H9 (cell line): ENCODE results near the gene ADAMTSL5. TPM values are rescaled to one million over a fixed set of nuclear protein-coding genes. Genes with fewer than 3 reads are reported as not detected.
A peak's percentile ranks its signal among the peaks of the same experiment; 100 is the strongest.

ENCODE experiments used
- DNase-seq: peaks from one replicate; pipeline ENCODE4 v3.0.0-alpha.2; 2017
- H2AFZ ChIP-seq: one replicate; pipeline ENCODE4 v1.6.1; 2013; ENCODE audit warnings: mild to moderate bottlenecking, low read length, control low read depth, moderate library complexity
- H2AK5ac ChIP-seq: 2 replicates; pipeline ENCODE4 v1.6.1; 2013; ENCODE audit warnings: low read length, control low read depth, mixed read lengths; ENCODE audit not compliant: insufficient read length
- H2BK120ac ChIP-seq: one replicate; pipeline ENCODE4 v1.6.1; 2013; ENCODE audit warnings: low read depth, mild to moderate bottlenecking, low read length, control low read depth, inconsistent platforms; ENCODE audit not compliant: poor library complexity, severe bottlenecking
- H2BK12ac ChIP-seq: 2 replicates; pipeline ENCODE4 v1.6.1; 2013; ENCODE audit warnings: low read length, control low read depth, mixed read lengths, low read depth; ENCODE audit not compliant: insufficient read length
- H2BK15ac ChIP-seq: 2 replicates; pipeline ENCODE4 v1.6.1; 2013; ENCODE audit warnings: low read depth, low read length, control low read depth
- H2BK20ac ChIP-seq: one replicate; pipeline ENCODE4 v1.6.1; 2013; ENCODE audit warnings: low read depth, mild to moderate bottlenecking, low read length, control low read depth, inconsistent platforms; ENCODE audit not compliant: poor library complexity, severe bottlenecking
- H2BK5ac ChIP-seq: 2 replicates; pipeline ENCODE4 v1.6.1; 2013; ENCODE audit warnings: low read length, control low read depth, mixed read lengths; ENCODE audit not compliant: insufficient read length
- H3K14ac ChIP-seq: 2 replicates; pipeline ENCODE4 v1.6.1; 2013; ENCODE audit warnings: low read length, control low read depth; ENCODE audit not compliant: insufficient read depth
- H3K18ac ChIP-seq: 2 replicates; pipeline ENCODE4 v1.6.1; 2013; ENCODE audit warnings: low read depth, mild to moderate bottlenecking, mixed read lengths, low read length, control low read depth; ENCODE audit not compliant: insufficient read length
- H3K23ac ChIP-seq: 2 replicates; pipeline ENCODE4 v1.6.1; 2013; ENCODE audit warnings: low read length, control low read depth, mixed read lengths, low read depth; ENCODE audit not compliant: insufficient read length
- H3K23me2 ChIP-seq: 2 replicates; pipeline ENCODE4 v1.6.1; 2013; ENCODE audit warnings: low read depth, mild to moderate bottlenecking, mixed read lengths, low read length, control low read depth; ENCODE audit not compliant: insufficient read length, poor library complexity, severe bottlenecking
- H3K27ac ChIP-seq: 2 replicates; pipeline ENCODE4 v1.5.1; 2013; ENCODE audit warnings: low read length, control low read depth, mixed read lengths, low read depth; ENCODE audit not compliant: insufficient read length
- H3K27me3 ChIP-seq: 2 replicates; pipeline ENCODE4 v1.6.1; 2013; ENCODE audit warnings: low read length, control low read depth, inconsistent platforms; ENCODE audit not compliant: insufficient read depth
- H3K4ac ChIP-seq: 2 replicates; pipeline ENCODE4 v1.6.1; 2013; ENCODE audit warnings: low read depth, mild to moderate bottlenecking, control low read depth, inconsistent platforms, low read length, moderate library complexity
- H3K4me1 ChIP-seq: 2 replicates; pipeline ENCODE4 v1.6.1; 2013; ENCODE audit warnings: low read length, control low read depth, inconsistent platforms; ENCODE audit not compliant: insufficient read depth
- H3K4me2 ChIP-seq: 2 replicates; pipeline ENCODE4 v1.6.1; 2013; ENCODE audit warnings: low read length, control low read depth, mixed read lengths; ENCODE audit not compliant: insufficient read length, insufficient read depth
- H3K56ac ChIP-seq: 2 replicates; pipeline ENCODE4 v1.6.1; 2013; ENCODE audit warnings: low read depth, mild to moderate bottlenecking, mixed read lengths, low read length, control low read depth; ENCODE audit not compliant: insufficient read length
- H3K79me1 ChIP-seq: 2 replicates; pipeline ENCODE4 v1.6.1; 2013; ENCODE audit warnings: low read depth, mild to moderate bottlenecking, moderate library complexity, low read length, control low read depth, inconsistent platforms; ENCODE audit not compliant: insufficient read depth, poor library complexity, severe bottlenecking
- H3K79me2 ChIP-seq: 2 replicates; pipeline ENCODE4 v1.6.1; 2013; ENCODE audit warnings: low read length, control low read depth, inconsistent platforms; ENCODE audit not compliant: insufficient read depth
- H3K9ac ChIP-seq: 2 replicates; pipeline ENCODE4 v1.6.1; 2013; ENCODE audit warnings: low read length, control low read depth, mixed read lengths; ENCODE audit not compliant: insufficient read length; ENCODE audit errors: extremely low read depth
- H3K9me3 ChIP-seq: one replicate; pipeline ENCODE4 v1.6.1; 2013; ENCODE audit warnings: low read depth, low read length, inconsistent platforms; ENCODE audit not compliant: control insufficient read depth
- H3T11ph ChIP-seq: one replicate; pipeline ENCODE4 v1.6.1; 2013; ENCODE audit warnings: mild to moderate bottlenecking, low read length, control low read depth, inconsistent platforms
- H4K20me1 ChIP-seq: one replicate; pipeline ENCODE4 v1.6.1; 2013; ENCODE audit not compliant: control insufficient read depth, insufficient read length, insufficient read depth
- H4K5ac ChIP-seq: 2 replicates; pipeline ENCODE4 v1.6.1; 2013; ENCODE audit warnings: low read depth, mild to moderate bottlenecking, mixed read lengths, low read length, control low read depth; ENCODE audit not compliant: insufficient read length
- H4K8ac ChIP-seq: replicated peaks from 2 replicates; pipeline ENCODE4 v1.6.1; 2013; ENCODE audit warnings: low read length, control low read depth, mixed read lengths, low read depth; ENCODE audit not compliant: insufficient read length
- H4K91ac ChIP-seq: 2 replicates; pipeline ENCODE4 v1.6.1; 2013; ENCODE audit warnings: low read depth, mild to moderate bottlenecking, moderate library complexity, mixed read lengths, low read length, control low read depth; ENCODE audit not compliant: insufficient read length
- H3K27ac Mint-ChIP-seq, 3 experiments: 2 replicates in 2 of 3; 3 replicates in 1 of 3; pipeline ENCODE4 v1.8.0; 2020 to 2021; ENCODE audit warnings: mixed read lengths in 3 of 3, mild to moderate bottlenecking in 1 of 3, moderate library complexity in 1 of 3
- H3K27me3 Mint-ChIP-seq: 2 replicates; pipeline ENCODE4 v1.8.0; 2021; ENCODE audit warnings: low read depth, mild to moderate bottlenecking, moderate library complexity, mixed read lengths
- H3K36me3 Mint-ChIP-seq, 3 experiments: 2 replicates in 2 of 3; 3 replicates in 1 of 3; pipeline ENCODE4 v1.8.0; 2020 to 2021; ENCODE audit warnings: low read depth in 3 of 3, mixed read lengths in 3 of 3; ENCODE audit not compliant: insufficient read depth in 1 of 3
- H3K4me1 Mint-ChIP-seq, 2 experiments: 2 replicates each; pipeline ENCODE4 v1.8.0; 2020; ENCODE audit warnings: mixed read lengths in 2 of 2
- H3K4me3 Mint-ChIP-seq, 2 experiments: 2 replicates in 1 of 2; 3 replicates in 1 of 2; pipeline ENCODE4 v1.8.0; 2020 to 2021; ENCODE audit warnings: mild to moderate bottlenecking in 2 of 2, mixed read lengths in 2 of 2, moderate library complexity in 1 of 2
- H3K9me3 Mint-ChIP-seq, 2 experiments: 2 replicates in 1 of 2; 3 replicates in 1 of 2; pipeline ENCODE4 v1.8.0; 2020; ENCODE audit warnings: mild to moderate bottlenecking in 2 of 2, mixed read lengths in 2 of 2, moderate library complexity in 1 of 2
- WGBS: extraction: QIAGEN DNeasy Blood & Tissue Kit; methylation state at CpG from one replicate; pipeline ENCODE4 v1.1.7; 2013; ENCODE audit warnings: missing lambda C conversion rate, low lambda C conversion rate, mixed read lengths; ENCODE audit not compliant: insufficient read length; ENCODE audit errors: extremely low coverage; 5-methylcytosine and 5-hydroxymethylcytosine counted together
- total RNA-seq: library from RNA; stranded (reverse); gene quantifications from 2 replicates; pipeline ENCODE4 v1.2.1, GENCODE V29; 2021
- TF ChIP-seq, protein P1 (sequence below): fragments of 200-600 bp; sonication (generic); conservative IDR thresholded peaks from 3 replicates; pipeline ENCODE4 v1.8.0; 2021; ENCODE audit warnings: antibody characterized with exemption, mild to moderate bottlenecking

ADAMTSL5 gene
- total RNA-seq, 1 experiment from 2014 or later: 1.5 TPM

DNA sequence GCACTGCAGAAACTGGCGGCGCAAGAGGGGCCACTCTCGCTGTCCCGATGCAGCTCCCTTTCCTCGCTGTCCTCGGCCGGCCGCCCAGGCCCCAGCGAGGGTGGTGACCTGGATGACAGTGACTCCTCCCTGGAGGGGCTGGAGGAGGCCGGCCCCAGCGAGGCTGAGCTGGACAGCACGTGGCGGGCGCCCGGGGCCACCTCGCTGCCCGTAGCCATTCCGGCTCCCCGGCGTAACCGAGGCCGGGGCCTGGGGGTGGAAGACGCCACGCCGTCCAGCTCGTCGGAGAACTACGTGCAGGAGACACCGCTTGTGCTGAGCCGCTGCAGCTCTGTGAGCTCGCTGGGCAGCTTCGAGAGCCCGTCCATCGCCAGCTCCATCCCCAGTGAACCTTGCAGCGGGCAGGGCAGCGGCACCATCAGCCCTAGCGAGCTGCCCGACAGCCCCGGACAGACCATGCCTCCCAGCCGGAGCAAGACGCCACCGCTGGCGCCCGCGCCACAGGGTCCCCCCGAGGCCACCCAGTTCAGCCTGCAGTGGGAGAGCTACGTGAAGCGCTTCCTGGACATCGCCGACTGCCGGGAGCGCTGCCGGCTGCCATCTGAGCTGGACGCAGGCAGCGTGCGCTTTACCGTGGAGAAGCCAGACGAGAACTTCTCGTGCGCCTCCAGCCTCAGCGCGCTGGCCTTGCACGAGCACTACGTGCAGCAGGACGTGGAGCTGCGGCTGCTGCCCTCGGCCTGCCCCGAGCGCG, 46.2 kb downstream of the ADAMTSL5 start:
- H3K23me2 ChIP-seq: peaks cover 9% of the 10 kb centered on the region
- H3T11ph ChIP-seq: no peak overlapping the region
- peaks cover 78% of the 10 kb centered on the region for H3K27me3 Mint-ChIP-seq
- H4K5ac ChIP-seq: no peak overlapping the region
- no peak overlapping the region for H3K4ac ChIP-seq
- TF ChIP-seq, protein P1, sequence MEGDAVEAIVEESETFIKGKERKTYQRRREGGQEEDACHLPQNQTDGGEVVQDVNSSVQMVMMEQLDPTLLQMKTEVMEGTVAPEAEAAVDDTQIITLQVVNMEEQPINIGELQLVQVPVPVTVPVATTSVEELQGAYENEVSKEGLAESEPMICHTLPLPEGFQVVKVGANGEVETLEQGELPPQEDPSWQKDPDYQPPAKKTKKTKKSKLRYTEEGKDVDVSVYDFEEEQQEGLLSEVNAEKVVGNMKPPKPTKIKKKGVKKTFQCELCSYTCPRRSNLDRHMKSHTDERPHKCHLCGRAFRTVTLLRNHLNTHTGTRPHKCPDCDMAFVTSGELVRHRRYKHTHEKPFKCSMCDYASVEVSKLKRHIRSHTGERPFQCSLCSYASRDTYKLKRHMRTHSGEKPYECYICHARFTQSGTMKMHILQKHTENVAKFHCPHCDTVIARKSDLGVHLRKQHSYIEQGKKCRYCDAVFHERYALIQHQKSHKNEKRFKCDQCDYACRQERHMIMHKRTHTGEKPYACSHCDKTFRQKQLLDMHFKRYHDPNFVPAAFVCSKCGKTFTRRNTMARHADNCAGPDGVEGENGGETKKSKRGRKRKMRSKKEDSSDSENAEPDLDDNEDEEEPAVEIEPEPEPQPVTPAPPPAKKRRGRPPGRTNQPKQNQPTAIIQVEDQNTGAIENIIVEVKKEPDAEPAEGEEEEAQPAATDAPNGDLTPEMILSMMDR: no peak
- no peaks in the 10 kb centered on the region for H3K4me1 ChIP-seq
- peaks cover 57% of the 10 kb centered on the region for H3K27me3 ChIP-seq
- no peaks in the 10 kb centered on the region for H3K9me3 ChIP-seq
- no peaks in the 10 kb centered on the region for H3K79me2 ChIP-seq
- H3K36me3 Mint-ChIP-seq: no peaks in the 10 kb centered on the region
- peaks cover 2 to 4% of the 10 kb centered on the region in 2 experiments; a peak in 3 of 4 replicates for H3K4me1 Mint-ChIP-seq
- no peak overlapping the region for H2AK5ac ChIP-seq
- no peak overlapping the region for H2BK120ac ChIP-seq
- no peak overlapping the region for H2BK12ac ChIP-seq
- no peak overlapping the region for H4K8ac ChIP-seq
- no peak for DNase-seq
- no peak overlapping the region for H4K91ac ChIP-seq
- H3K79me1 ChIP-seq: no peaks in the 10 kb centered on the region
- H4K20me1 ChIP-seq: peaks cover 3% of the 10 kb centered on the region
- H3K56ac ChIP-seq: no peak overlapping the region
- no peak overlapping the region for H2AFZ ChIP-seq
- no peak overlapping the region for H3K9ac ChIP-seq
- H2BK20ac ChIP-seq: no peak overlapping the region
- peak overlapping the region in 1 of 2 experiments; percentile 54; a peak in 3 of 5 replicates for H3K4me3 Mint-ChIP-seq
- no peak overlapping the region for H3K27ac Mint-ChIP-seq
- H3K14ac ChIP-seq: no peak overlapping the region
- H2BK5ac ChIP-seq: no peak overlapping the region
- H3K4me2 ChIP-seq: peak overlapping the region; percentile 26
- H3K23ac ChIP-seq: no peak overlapping the region
- no CpG with 5 or more reads among the region's 70 CpGs for WGBS
- H2BK15ac ChIP-seq: no peak overlapping the region
- H3K9me3 Mint-ChIP-seq: no peaks in the 10 kb centered on the region
- H3K27ac ChIP-seq: no peak overlapping the region
- no peak overlapping the region for H3K18ac ChIP-seq
